Ureter (tissue), 1 donor: ENCODE measurements around the gene ATG9B. TPM values are rescaled to one million over a fixed set of nuclear protein-coding genes. Genes with fewer than 3 reads are reported as not detected.
"Not testable (repeated sequence)": the region's sequence is repeated elsewhere in the genome, so short reads cannot be mapped to it uniquely, and the experiment has no call there.

Experiments used
- DNase-seq: peaks from one replicate; pipeline ENCODE4 v3.0.0-alpha.2; 2020; ENCODE audit warnings: low spot score
- total RNA-seq: library from RNA; stranded (reverse); gene quantifications from one replicate; pipeline ENCODE4 v1.2.4, GENCODE V29; 2023
- donor health status: DM: yes; HTN: yes; CAD: no.

Gene ATG9B
- total RNA-seq, 1 donor from 2014 or later: 0.55 TPM

DNA sequence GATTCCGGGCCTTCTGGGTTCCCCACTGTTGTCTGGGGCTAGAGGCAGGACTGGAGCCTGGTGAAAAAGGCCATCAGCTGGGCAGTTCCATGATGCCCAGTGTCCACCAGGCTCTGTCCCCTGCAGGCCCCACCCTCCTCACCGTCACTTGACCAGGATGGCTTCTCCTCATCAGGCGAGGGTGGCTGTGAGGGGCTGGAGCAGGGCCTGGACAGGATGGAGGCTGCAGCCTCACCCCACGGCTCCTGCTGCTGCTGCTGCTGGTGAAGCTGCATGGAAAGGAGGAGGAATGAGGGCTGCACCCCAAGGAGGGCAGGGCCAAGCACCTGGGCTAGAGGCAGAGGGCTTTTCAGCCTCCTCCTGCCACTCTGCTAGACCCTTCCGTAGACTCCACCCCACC lies 8.3 kb downstream of the ATG9B start:
- DNase-seq: no peak

DNA sequence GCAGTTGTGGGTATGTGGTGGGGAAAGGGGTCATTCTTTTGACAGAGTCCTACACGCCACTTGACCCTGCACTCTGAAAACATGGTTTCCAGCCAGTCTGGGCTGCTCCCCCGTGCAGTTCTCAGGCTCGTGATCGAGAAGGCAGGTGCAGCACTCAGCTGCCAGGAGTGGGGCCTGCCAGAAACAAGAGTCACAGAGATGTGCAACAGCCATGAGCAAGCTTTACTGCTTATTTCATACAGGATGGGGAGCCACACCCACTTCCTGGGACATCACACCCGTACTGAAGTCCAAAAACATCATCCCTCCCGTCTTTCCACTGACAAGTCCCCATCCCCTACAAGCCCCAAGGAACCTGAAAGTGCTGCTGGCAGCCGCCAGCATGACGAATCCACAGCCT lies 9.3 kb downstream of the ATG9B start:
- DNase-seq: no peak

- peak; percentile 73 for DNase-seq
Observed at GRCh38 chr7:151013733-151014497, 10.4 kb downstream of the ATG9B start.

GRCh38 chr7:151013356-151013732 lies 10.9 kb downstream of the ATG9B start:
- DNase-seq: no peak

GRCh38 chr7:151012911-151013347 lies 11.4 kb downstream of the ATG9B start:
- no peak for DNase-seq

DNA sequence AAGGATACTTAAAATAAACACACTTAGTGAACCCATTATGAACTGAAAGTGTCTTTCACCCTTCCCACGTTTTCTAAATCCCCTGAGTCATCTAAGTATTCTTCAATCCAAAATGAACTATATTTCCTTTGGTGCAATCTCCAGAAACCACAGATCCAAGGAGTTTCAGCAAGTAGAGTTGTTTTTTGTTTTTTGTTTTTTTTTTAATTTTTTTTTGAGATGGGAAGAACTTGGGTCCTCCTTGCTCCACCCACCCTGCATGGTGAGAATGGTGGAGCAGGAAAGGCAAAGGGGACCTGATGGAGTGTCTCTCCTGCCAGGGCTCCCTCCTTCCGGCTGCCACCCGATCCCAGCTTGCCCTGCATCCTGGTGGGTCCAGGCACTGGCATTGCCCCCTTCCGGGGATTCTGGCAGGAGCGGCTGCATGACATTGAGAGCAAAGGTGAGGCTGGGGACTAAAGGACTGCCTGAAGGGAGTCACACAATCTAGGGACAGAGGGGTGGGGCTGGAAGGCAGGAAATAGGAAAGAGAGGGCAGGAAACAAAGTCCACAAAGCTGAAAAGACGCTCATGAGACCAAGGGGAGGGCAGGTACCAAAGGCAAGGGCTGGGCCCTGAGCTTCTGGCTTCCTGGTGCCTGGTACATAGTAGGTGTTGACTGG lies 12.1 kb downstream of the ATG9B start:
- no peak for DNase-seq

DNA sequence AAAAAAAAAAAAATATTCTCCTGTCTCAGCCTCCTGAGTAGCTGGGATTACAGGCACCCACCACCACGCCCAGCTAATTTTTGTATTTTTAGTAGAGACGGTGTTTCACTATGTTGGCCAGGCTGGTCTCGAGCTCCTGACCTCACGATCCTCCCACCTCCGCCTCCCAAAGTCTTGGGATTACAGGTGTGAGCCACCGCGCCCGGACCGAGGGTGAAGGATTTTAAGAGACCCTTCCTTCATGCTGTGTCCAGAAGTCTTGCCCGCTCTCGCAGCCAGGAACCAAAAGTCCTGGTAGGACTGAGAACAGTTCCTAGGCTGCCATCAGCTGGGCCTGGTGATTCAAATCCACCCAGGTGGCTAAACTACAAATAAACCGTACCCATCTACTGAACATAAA lies 12.7 kb downstream of the ATG9B start:
- DNase-seq: not testable (repeated sequence)

- DNase-seq: no peak
Observed at GRCh38 chr7:151011097-151011409, 13.2 kb downstream of the ATG9B start.

DNA sequence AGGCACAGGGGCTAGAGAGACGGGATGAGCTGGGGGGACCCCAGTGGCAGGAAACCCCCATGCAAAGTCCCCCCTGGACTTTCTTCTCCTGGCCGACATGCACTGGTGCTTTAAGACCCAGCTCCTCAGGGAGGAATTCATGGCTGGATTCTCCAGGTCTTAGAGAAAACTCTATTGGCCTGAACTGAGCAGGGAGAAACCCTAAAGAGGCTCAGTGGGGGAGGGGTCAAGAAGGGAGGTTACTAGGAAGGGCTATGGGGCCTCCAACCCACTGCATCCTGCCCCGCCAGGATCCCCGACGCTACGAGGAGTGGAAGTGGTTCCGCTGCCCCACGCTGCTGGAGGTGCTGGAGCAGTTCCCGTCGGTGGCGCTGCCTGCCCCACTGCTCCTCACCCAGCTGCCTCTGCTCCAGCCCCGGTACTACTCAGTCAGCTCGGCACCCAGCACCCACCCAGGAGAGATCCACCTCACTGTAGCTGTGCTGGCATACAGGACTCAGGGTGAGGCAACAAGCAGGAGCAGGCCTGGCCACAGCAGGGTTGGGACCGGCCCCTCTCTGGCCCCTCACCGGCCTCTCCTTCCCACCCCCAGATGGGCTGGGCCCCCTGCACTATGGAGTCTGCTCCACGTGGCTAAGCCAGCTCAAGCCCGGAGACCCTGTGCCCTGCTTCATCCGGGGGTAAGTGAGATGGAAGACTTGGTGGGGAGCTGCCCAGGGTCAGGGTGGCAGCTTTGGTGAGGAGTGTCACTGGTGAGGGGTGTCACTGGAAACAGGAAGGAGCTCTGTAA lies 13.8 kb downstream of the ATG9B start:
- DNase-seq: no peak

DNA sequence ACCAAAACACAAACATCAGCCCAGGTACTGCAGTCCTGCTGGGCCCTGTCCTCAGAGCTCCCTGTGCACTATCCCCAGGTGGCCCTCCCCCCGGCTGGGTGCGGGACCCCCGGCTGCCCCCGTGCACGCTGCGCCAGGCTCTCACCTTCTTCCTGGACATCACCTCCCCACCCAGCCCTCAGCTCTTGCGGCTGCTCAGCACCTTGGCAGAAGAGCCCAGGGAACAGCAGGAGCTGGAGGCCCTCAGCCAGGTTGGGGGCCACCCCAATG lies 14.3 kb downstream of the ATG9B start:
- DNase-seq: no peak

GRCh38 chr7:151009327-151010036 lies 14.8 kb downstream of the ATG9B start:
- no peak for DNase-seq

DNA sequence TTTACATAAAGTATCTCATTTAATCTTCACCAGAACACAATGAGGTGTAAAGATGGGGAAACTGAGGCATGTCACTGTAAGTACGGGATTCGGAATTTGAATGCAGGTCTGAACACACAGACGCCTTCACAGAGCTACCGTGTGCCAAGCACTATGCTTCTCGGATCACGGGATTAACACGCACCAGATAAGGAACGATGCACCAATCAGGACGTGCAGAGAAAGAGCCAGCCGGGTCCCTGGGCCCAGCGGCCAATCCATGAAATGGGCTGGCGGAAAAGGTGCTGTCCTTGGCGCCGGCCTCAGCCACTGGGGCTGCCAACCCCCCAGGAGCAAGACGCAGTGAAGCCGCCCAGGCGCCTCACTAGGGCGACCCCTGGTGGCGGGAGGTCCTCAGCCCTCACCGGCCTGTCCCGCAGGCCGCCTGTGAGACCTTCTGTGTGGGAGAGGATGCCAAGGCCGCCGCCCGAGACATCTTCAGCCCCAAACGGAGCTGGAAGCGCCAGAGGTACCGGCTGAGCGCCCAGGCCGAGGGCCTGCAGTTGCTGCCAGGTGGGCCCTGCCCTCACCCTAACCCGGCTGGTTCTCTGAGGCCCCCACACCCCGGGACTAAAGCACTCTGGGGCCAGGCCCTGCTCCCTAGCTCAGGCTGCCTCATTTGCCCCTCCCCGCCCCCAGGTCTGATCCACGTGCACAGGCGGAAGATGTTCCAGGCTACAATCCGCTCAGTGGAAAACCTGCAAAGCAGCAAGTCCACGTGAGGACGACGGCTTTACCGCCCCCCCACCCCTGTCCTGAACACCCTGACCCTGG lies 15.6 kb downstream of the ATG9B start:
- DNase-seq: peak; percentile 68

GRCh38 chr7:151008143-151008510 lies 16.2 kb downstream of the ATG9B start:
- DNase-seq: no peak

- no peak for DNase-seq
Observed at GRCh38 chr7:151007469-151007898, 16.8 kb downstream of the ATG9B start.

DNA sequence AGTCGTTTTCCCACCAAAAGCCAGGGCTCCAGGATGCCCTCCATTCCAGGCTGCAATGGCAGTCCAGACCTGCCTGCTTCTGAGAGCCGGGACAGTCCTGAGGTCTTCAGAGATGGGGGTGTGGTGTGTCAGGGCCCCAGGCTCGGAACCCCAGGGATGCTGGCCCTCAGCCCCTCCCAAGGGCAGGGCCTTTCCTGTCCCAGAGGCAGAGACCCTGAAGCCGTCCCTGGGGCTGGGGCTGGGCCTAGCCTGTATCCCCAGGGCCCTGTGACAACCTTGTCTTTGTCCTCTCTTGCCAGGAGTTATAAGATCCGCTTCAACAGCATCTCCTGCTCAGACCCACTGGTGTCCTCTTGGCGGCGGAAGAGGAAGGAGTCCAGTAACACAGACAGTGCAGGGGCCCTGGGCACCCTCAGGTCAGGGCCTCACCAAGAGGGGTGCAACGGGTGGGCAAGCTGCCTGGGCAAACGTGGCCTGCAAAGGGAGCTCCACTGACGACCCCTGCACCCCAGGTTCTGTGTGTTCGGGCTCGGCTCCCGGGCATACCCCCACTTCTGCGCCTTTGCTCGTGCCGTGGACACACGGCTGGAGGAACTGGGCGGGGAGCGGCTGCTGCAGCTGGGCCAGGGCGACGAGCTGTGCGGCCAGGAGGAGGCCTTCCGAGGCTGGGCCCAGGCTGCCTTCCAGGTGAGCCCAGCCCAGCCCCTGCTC lies 17.5 kb downstream of the ATG9B start:
- DNase-seq: no peak

- DNase-seq: no peak
Observed at GRCh38 chr7:151005566-151005965, 18.7 kb downstream of the ATG9B start.

DNA sequence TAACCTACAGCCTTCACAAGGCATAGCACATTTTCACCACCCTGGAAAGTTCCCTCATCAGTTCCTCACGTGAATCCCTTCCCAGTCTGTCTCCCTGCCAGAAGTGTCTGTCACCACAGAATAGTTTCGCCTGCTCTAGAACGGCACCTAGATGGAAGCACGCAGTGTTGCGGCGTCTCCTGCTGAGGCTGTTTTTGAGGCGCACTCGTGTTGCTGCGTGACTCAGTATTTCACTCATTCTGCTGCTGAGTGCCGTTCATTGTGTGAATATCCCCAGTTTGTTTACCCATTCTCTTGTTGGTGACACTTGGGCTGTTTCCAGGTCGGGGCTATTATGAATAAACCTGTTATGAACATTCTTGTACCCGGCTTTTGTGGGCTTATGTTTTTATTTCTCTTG lies 20.7 kb downstream of the ATG9B start:
- DNase-seq: no peak

DNA sequence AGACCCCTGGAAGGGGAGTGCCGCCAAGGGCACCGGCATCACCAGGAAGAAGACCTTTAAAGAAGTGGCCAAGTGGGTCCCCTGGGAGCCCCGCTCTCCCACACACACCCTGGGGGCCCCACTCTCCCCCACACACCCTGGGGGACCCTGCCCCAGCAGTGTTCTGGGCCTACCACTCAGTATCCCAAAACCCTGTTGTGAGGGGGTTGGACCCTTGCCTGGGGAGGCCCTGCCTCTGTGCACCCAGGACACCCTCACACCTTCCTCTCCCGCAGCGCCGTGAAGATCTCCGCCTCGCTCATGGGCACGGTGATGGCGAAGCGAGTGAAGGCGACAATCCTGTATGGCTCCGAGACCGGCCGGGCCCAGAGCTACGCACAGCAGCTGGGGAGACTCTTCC lies 22.7 kb downstream of the ATG9B start:
- DNase-seq: no peak

- DNase-seq: no peak
Observed at GRCh38 chr7:151000897-151001495, 23.3 kb downstream of the ATG9B start.

DNA sequence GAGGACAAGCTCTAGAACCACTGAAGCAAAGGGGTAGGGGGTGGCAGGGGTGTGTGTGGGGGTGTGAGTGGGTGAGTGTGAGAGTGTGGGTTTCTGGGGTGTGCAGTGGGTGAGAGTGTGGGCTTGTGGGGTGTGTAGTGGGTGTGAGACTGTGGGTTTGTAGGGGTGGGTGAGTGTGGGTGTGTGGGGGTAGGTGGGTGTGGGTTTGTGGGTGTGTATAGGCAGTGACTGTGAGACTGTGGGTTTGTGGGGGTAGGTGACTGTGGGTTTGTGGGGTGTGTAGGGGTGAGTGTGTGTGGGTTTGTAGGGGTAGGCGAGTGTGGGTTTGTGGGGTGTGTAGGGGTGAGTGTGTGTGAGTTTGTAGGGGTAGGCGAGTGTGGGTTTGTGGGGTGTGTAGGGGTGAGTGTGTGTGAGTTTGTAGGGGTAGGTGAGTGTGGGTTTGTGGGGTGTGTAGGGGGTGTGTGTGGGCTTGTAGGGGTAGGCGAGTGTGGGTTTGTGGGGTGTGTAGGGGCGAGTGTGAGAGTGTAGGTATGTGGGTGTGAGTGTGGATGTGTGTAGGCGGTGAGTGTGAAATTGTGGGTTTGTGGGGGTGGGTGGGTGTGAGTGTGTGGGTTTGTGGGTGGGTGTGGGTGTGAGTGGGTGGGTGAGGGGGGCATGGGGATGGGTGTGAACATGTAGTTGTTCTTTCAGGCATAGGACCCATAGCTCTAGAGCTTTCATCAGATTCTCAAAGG lies 24.6 kb downstream of the ATG9B start:
- DNase-seq: no peak
